DMS79 treated with DMSO at 0.1 percent for 48 hours (cell line): ENCODE data around the gene TBXA2R.

ENCODE experiments used
- DNase-seq: peaks from one replicate; lab custom pipeline; 2025; lab: John Stamatoyannopoulos, UW

TBXA2R gene

GRCh38 chr19:3619631-3620012, 12.9 kb upstream of the TBXA2R start:
- DNase-seq: no peak

- no peak for DNase-seq
Observed at GRCh38 chr19:3618811-3619630, 12.3 kb upstream of the TBXA2R start.

- no peak for DNase-seq
Observed at GRCh38 chr19:3618144-3618810, 11.6 kb upstream of the TBXA2R start.

GRCh38 chr19:3617463-3617862, 10.8 kb upstream of the TBXA2R start:
- DNase-seq: no peak

GRCh38 chr19:3615524-3616135, 9.0 kb upstream of the TBXA2R start:
- DNase-seq: no peak

GRCh38 chr19:3614858-3615505, 8.3 kb upstream of the TBXA2R start:
- no peak for DNase-seq

- DNase-seq: no peak
Observed at GRCh38 chr19:3613818-3614661, 7.4 kb upstream of the TBXA2R start.

GRCh38 chr19:3612901-3613741, 6.4 kb upstream of the TBXA2R start:
- no peak for DNase-seq

- no peak for DNase-seq
Observed at GRCh38 chr19:3612330-3612729, 5.7 kb upstream of the TBXA2R start.

GRCh38 chr19:3611841-3612240, 5.2 kb upstream of the TBXA2R start:
- no peak for DNase-seq

GRCh38 chr19:3610745-3611717, 4.4 kb upstream of the TBXA2R start:
- no peak for DNase-seq

- DNase-seq: no peak
Observed at GRCh38 chr19:3609779-3610719, 3.4 kb upstream of the TBXA2R start.

GRCh38 chr19:3608750-3609322, 2.2 kb upstream of the TBXA2R start:
- DNase-seq: no peak

GRCh38 chr19:3608079-3608641, 1.5 kb upstream of the TBXA2R start:
- DNase-seq: no peak

GRCh38 chr19:3607303-3608078, 816 bp upstream of the TBXA2R start:
- DNase-seq: no peak

- peak; percentile 7 for DNase-seq
Observed at GRCh38 chr19:3606174-3606689, 443 bp downstream of the TBXA2R start.

GRCh38 chr19:3605770-3606169, 905 bp downstream of the TBXA2R start:
- peak; percentile 3 for DNase-seq
